Measurements from ENCODE around the gene MAP7D2. TPM values are rescaled to one million over a fixed set of nuclear protein-coding genes. Genes with fewer than 3 reads are reported as not detected.

MAP7D2 gene
- total RNA-seq, result 0.39 and 1.1 TPM in 2 replicates

DNA sequence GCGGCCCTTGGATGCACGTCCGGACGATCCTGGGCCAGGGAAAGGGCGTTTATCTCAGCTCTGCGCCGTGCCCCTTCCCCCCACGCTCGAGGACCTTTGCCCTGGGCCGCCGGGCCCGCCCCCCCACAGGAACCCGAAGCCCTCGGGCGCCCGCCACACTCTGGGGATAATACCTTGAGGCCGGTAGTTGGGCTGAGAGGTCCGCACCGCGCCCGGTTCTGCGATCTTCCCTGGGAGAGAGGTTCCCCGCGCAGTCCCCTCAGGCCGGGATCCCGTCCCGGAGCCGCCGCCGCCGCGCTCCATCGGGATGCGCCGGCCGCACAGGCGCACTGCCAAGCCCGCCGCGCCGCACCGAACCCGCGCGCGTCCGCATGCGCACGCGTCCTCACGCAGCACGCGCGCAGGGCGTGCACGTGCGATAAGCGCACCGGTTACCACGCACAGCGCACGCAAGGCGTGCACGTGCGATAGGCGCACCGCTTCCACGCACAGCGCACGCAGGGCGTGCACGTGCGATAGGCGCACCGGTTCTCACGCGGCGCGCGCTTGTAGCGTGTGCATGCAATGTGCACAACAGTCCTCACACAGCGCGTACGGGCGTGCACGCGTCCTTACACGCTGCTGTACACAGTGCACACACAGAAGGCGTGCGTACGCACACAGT lies at the start of gene MAP7D2:
MAP7D2 (minus strand) TSS at position 331 of the 664 bp plus-strand sequence; CDS start at position 303, 28 bp downstream.

DNA sequence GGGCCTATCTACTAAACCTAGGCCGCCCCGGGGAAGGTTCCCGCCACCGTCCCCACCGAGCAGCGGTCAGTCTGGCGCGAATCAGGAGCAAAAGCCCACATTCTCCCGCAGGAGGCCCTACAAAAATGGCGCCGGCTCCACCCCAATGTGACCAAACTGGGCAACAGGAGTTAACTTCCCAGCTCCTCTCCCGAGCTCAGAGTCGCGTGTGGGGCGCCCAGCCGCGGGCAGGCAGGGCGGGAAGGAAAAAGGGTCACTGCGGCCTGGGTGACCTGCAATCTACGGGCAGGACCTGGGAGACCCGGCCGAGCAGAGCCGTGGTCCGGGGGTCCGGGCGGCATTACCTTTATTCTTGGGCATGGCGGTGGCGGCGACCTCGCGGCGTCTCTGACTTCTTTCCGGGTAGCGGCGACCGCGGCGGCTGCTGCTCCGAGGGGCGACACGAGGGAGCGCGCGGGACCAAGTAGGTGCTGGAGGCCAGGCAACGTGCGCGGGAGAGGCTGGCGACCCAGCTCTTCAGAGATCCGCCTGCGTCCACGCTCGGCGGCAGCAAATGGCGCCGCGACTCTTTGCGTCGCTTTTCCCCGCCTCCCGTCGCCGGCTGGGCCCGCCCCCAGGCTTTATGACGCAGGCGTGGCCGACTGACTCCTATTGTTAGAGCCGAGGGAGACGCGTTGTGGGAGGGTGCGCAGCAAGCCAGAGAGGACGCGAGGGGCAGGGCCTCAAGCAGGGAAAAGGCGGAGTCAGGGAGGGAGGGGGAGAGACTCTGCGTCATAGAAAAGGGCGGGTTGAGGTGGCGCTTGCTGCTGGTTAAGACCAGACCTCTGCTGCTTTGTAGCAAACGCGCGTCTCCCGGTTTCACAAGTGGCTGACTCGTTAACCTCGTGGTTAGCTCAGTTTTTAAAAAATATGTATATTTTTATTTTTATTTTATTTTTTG lies 24.8 kb upstream of the MAP7D2 start, which contains the start of gene EIF1AX:
EIF1AX (minus strand) TSS at position 558 of the 940 bp plus-strand sequence; CDS start at position 360, 198 bp downstream.

DNA sequence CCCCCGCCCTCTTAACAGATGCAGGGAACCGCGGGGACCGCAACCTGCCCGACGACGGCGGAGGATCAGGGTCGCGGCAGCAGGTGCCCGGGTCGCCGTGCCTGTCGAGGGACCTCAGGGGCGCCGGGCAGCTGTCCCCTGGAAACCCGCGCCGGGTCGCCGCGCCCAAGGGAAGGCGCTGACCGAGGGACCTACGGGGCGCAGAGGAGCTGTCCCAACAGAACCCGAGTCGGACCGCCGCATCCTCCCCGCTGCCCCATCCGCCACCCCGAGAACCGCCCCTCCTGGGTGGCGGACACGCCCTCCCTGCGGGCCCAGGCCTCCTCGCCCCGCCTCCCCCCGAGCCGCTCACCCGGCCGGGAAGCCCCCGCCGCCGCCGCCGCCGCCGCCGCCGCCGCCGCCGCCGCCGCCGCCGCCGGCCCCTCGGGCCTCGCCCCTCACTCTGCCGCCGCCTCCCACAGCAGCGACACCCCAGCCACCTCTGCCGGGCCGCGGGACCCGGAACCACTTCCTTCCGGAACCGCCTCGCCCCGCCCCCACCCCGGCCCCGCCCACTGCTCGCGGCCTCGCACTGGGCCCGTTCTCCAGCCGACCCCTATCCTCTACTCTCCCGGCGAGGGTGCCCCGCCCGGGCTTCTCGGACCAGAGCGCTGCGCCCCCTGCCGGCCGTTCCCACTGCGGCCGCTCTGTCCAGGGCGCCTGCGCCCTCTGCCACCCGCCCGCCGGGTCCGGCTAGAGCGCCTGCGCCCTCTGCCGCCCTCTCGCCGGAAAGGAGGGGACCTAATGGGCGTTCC lies 126.0 kb downstream of the MAP7D2 start, which contains the start of gene BCLAF3:
BCLAF3 (minus strand) TSS at position 506 of the 794 bp plus-strand sequence. CDS start 20,797 bp downstream, outside the sequence.

Small RNA genes lying within 50 kb of the gene (small RNA-seq; reads per million reads assigned to genes)
- 12.2 reads per million, percentile 95 among the genes with 10 or more reads in this experiment for gene MIR23C
- not detected for gene RF00019
- gene RF00493, result 23.7 reads per million, percentile 97 among the genes with 10 or more reads in this experiment
- gene RF00494, result not detected

Other genes starting within 250 kb of the MAP7D2 start
- 13.7 and 15.7 TPM in 2 replicates for gene SH3KBP1, start 229.3 kb downstream of the MAP7D2 start, total RNA-seq
- 4.2 and 6.3 TPM in 2 replicates for gene BCLAF3, start 125.8 kb downstream of the MAP7D2 start, total RNA-seq
- 31.0 and 32.4 TPM in 2 replicates for gene EIF1AX, start 24.9 kb upstream of the MAP7D2 start, total RNA-seq
- 17.3 and 20.1 TPM in 2 replicates for gene RPS6KA3, start 150.0 kb upstream of the MAP7D2 start, total RNA-seq

All from placental epithelial cell (primary cell).